HCEC 1CT (cell line): ENCODE measurements around the gene STOM.
A peak's percentile ranks its signal among the peaks of the same experiment; 100 is the strongest.
"Not testable (repeated sequence)": the region's sequence is repeated elsewhere in the genome, so short reads cannot be mapped to it uniquely, and the experiment has no call there.

Experiments
- DNase-seq: peaks from one replicate; pipeline ENCODE4 v3.0.0-alpha.2; 2017

The STOM gene

DNA sequence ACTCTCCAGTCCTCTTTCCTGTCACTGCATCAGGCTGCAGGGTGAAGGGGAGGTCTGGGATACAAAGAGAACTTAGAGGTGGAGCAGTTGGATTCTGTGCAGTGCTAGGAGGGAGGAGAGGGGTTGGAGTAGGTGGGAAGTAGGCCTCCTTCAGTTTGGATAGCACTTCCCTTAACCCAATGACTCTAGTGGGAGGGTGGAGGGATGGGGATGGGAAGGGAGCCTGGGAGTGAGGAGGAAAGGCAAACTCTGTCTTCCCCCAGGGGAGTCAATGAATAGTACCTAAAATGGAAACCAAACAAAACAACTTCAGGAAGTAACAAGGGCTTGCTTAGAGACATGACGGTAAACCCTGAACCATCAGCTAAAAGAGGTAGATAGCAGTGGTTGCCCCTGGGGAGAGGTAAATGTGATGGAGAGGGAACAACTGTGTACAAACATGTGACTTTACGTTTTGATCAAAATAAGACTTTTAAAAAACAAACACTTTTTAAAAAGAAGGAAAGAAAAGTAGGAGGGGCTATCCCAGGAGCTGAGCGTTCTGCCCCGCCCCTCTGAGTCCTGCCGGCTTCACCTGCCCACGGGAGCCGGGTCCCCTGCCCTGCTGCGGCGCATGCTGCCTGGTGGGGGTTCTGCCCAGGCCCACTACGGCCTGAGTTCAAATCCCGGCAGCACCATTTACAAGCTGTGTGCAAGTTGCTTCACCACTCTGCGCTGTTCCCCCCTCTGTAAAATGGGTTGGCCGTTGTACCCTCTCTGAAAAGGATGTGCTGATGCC lies 71.2 kb downstream of the STOM start:
- no peak for DNase-seq

DNA sequence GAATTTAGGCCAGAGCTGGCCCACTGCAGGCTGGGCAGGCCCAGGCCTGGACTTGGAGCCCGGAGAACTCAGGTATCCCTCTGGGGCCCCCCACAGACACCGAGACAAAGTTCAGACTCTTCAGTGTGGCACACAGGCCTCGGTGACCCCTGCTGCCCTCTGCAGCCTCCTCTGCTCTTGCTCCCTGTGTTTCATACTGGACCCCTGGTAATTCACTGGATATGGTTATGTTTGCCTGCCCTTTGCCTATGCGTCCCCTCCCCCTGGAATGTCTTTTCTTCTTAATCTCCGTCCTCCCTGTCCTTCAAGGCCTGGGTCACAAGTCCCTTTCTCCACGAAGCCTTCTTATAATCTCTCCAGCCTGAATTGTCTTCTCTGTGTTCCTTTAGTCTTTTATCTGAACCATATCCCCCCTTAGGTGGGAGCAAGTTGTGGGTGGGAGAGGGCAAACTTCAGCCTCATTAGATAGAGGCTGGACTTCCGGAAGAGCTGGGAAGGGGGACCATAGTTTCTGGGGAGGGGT lies 72.0 kb downstream of the STOM start:
- no peak for DNase-seq

DNA sequence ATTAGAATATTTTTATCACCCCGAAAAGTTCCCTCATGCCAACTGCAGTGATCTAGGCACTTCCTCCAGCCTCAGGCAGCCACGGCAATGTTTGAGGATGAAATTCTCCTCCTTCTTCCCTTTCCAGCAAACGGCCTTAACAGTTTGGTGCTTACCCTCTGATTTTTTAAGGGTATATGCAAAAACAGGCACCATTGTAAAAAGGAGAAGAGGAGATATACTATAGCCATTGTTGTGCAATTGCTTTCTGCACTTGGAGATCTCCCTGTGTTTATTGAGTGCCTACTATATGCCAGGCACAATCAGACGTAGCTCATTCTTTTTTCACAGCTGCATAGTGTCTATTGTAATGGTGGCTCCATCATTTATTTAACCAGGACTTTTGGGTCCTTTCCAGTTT lies 72.7 kb downstream of the STOM start:
- DNase-seq: no peak

DNA sequence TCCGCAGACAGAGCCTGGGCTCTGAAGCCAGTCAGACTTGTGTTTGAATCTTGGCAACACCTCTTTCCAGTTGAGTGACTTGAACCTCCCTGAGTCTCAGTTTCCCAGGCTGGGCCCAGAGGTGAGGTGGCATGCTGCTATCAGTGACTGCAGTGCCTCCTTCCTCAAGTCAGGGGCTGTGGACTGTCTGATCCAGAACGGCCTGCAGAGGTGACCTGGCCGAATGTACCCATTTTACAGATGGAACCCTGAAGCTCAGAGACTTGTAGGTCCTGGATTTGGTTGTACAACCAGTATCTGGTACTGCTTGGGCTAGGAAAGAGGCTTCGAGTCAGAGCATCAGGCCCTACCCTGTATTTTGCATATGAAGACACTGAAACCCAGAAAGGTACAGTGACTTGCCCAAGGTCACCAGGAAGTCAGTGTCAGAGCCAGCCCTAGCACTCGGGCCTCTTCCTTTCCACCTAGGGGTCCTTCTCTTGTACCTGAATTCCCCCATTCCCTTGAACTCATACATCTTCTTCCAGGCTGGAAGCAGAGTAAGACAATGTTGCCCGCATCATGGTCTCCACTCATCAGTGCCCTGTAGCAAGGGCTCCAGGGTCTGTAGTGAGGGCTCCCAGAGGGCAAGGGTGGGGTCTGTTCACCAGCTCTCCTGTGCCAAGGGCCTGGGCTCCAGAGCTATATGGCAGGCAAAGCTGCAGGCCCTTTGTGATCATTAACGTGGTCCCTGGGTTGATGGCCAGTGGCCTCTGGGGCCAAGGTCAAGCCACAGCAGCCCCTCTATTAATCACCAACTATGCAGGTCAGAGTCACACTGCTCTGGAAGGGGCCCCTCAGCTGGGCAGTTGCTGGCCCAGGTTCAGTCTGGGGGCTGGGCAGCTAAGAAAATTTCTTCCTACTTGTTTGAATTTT lies 73.6 kb downstream of the STOM start:
- no peak for DNase-seq

DNA sequence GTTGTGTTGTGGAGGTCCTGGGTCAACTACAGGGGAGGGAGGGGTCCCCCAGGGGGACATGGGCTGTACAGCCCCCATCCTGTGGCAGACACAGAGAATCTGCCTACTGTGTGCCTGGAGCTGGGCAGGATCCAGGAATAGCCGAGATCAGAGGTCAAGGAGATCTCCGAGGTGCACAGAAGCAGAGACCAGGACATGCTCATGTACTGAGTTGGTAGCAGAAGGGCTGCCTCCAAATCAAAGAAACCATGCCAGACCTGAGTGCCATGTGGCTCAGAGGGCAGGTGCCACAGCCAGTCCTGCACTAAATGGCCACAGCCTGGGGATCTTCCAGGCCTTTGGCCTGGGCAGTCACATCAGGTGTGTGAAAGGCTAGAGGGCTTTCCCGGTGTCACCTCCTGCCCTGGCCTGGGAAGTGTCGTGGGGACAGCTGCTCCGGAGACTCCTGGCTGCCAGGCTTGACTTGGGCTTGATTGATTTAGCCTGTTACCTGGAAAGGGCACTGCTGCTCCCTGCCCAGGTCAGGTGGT lies 74.3 kb downstream of the STOM start:
- DNase-seq: no peak

DNA sequence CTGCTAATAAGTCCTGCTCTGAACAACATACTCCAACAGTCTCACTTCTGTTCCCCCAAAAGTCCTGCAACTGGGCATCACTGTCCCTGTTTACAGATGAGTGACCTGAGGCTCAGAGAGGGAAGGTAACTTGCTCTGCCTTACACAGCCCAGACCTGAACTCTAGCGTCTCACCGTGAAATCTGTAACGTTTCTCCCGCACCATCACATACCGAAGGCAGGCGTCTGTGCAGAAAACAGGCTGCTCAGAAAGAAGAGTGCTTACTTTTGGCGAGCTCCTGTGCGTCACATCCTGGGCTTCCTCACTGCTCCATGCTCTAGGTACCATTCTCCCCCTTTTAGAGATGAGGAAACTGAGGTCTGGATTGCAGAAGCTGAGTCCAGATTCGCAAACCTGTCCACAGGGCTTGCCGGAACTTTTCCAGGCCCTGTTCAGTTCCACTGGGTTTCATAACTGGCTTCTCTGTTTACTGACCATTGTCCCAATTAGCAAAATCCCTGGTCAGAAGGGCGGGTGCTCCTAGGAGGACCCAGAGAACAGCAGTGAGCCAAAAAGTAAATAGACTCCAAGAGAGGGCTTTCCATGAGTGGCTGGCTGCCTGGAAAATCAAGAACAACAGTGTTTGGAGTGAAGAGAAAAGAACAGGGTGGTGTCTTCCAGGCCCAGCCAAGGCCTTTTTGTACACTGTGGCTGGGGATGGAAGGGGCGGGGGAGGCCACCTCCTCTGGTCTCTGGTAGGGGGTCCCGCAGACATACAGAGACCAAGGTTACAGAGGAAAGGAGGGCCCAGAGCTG lies 75.0 kb downstream of the STOM start:
- no peak for DNase-seq

DNA sequence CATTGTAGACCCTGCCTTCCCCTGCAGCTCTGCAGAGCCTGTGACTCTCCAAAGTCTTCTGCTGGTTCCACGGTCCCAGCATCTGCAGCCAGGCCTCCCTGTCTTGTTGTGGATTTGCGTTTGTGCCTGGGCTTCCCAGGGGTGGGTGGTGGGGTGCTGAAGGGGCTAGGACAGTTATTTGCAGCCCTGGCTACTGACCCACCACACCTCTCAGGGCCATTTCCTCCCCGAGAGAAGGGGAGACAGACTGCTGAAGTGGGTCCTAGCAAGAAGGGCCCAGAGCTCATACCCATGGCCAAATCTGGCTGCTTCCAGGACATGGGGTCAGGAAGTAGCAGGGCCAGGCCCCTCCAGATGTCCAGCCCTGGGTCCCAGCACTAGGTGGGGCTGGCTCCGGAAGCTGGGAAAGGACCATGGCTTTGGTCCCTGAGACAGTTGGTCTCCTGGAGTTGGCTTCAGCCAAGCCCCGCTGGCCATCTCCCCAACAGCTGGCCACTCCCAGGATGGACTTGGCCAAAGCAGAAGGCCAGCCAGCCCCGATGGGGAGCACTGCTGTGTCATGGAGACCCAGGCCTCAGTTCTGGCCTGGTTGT lies 75.8 kb downstream of the STOM start:
- DNase-seq: no peak

DNA sequence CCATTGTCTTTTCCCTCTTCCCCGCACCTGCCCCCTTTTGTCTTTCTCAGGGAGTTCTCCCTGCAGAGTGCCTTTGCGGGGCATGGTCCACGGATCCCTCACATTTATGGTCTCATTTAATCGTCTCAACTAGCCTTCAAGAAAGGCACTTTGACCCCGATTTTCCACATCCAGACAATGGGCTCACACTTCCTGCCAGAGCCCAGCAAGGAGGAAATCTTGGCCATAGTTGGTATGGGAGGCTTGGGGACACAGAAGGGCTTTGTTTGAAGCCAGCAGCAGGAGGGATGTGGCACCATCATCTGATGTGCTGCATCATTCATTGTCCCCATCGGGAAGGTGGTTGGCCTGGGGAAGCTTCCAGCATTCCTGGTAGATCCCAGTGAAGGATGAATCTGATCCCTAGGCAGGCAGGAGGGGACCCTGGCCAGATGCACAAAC lies 77.2 kb downstream of the STOM start:
- no peak for DNase-seq

DNA sequence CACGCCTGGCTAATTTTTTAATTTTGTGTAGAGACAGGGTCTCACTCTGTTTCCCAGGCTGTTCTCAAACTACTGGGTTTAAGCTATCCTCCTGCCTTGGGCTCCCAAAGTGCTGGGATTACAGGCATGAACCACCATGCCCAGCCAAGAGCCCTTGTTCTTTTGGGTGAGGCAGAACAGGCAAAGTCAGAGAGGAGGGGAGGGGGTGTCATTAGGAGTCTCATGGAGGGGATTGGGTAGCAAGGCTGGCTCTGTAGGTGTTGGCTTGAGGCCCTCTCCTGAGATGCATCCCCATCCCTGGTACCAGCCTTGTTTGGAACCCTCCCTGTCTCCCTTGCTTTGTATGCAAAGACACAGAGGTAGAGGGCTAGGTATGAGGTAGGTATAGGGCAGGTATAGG lies 78.0 kb downstream of the STOM start:
- DNase-seq: no peak

DNA sequence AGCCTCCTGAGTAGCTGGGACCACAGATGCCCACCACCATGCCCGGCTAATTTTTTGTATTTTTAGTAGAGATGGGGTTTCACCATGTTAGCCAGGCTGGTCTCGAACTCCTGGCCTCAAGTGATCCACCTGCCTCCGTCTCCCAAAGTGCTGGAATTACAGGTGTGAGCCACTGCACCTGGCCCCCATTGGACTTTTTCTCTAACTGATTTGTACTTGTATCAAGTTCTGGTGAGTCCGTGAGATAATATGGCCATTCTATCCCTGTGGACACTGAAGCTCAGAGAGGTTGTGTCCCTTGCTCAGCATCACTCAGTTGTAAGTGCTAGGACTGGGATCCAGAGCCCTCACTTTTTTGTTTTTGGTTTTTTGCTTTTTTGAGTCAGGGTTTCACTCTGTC lies 78.5 kb downstream of the STOM start:
- DNase-seq: not testable (repeated sequence)

DNA sequence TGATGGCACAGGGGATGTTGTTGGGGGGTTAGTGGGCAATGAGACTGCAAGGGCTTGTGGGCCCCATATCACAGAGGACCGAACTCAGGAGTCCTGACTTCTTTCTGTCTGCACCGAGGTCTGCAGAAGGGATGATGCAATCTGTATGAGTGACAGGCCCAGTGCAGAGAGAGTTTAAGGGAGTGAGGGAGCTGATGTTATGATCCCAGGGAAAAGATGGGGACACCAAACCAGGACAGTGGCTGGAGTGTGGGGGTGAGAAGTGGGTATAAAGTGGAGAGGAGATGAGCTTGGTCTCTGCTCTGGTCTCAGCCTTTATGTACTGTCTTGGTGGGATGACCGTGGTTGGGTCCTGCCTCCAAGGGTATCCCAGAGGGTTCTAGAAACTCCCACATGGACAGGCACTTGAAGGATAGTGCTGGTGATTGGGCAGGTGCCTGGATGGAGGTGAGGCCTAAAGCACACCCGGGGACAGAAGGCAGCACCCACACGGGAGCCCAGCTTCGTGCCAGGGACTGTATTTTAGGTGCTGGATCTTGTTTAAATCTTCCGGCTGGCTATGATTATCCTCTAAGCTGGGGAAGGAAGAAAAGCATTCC lies 80.2 kb downstream of the STOM start:
- peak; percentile 20 for DNase-seq

DNA sequence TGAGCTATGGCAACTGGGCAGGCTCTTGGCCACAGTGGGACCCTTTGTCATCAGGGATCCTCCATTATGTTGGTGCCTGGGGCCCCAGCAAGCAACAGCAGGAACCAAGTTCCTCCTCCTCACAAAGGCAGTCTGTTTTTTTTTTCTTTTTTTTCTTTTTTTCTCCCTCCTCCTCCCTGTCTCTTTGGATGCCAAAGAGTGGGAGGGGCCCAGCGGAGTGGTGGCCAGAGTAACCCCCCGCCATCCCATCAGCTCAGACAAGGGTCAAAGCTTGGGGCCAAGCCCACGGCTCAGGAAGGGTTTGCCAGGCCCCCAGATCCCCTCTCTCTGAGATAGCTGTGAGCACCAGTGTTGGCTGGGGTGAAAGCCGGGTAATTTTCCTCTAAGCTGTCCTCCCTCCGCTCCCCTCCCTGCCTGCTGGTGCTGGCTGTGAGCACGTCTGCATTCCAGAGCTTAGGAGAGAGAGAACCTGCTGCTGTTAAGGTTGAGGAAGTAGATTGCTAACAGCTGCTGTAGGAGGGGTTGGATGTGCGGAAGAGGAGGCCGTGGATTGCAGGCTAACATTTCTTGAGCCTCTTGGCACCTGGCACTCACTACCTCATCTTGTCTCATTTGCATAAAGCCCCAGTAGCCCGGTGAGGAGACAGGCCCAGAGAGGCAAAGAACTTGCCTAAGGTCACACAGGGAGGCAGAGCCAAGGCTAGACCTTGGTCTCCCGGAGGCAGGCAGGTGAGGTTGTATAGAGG lies 80.9 kb downstream of the STOM start:
- peak; percentile 55 for DNase-seq
